SU-DHL-6 (cell line): ENCODE results near the gene HSPA9.

Source experiments
- EZH2phosphoT487 ChIP-seq: fragments of 200-600 bp; sonication (generic), shearing (Covaris generic); conservative IDR thresholded peaks from 2 replicates; pipeline ENCODE4 v1.6.1; 2018; ENCODE audit warnings: mild to moderate bottlenecking, antibody characterized with exemption, low read length, moderate library complexity, mixed read lengths
- TF ChIP-seq, protein P1 (sequence below): fragments of 200-600 bp; sonication (generic); IDR thresholded peaks from one replicate; pipeline ENCODE4 v1.5.1; 2017; ENCODE audit warnings: antibody characterized with exemption, mild to moderate bottlenecking, low read length, moderate library complexity; ENCODE audit not compliant: insufficient read depth, poor library complexity, severe bottlenecking

DNA sequence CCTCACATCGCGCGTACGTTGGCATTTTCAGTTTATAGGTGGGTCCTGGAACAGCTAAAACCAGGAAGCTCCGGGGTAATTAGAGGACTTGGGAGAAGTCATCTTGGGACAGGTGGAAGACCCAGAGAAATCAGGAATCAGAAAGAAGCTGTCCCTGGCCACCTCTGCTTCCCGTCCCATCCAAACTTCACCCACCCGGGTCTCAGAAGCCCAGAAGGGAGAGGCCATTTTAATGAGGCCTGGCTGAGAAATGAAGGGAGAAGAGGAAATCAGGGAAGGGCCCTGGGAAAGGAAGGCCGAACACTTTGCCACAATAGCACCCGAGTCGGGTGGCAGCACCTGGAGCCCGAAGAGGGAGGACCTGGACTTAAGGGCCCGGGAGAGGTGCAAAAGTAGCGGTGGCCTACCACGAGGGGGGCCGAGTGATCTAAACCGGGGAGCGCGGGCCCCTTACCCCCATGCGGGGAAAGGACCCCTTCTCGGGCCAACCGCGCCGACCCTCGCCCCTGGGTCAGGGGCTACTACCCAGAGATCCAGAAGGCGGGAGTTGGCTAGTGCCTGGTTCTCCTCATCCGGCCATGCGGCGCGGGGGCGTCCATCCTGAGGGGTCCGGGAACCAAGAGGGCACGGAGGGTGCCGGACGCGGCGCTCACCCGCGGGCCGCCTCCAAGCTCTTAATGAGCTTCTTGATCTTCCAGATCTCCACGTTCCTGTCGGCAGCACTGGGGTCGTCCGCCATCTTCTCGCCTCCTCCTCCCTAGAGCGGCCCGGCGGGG, 32.8 kb downstream of the HSPA9 start:
- TF ChIP-seq, protein P1, sequence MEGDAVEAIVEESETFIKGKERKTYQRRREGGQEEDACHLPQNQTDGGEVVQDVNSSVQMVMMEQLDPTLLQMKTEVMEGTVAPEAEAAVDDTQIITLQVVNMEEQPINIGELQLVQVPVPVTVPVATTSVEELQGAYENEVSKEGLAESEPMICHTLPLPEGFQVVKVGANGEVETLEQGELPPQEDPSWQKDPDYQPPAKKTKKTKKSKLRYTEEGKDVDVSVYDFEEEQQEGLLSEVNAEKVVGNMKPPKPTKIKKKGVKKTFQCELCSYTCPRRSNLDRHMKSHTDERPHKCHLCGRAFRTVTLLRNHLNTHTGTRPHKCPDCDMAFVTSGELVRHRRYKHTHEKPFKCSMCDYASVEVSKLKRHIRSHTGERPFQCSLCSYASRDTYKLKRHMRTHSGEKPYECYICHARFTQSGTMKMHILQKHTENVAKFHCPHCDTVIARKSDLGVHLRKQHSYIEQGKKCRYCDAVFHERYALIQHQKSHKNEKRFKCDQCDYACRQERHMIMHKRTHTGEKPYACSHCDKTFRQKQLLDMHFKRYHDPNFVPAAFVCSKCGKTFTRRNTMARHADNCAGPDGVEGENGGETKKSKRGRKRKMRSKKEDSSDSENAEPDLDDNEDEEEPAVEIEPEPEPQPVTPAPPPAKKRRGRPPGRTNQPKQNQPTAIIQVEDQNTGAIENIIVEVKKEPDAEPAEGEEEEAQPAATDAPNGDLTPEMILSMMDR: no peak
- no peak for TF ChIP-seq EZH2phosphoT487
